ENCODE measurements around the gene SCGB3A2. TPM values are rescaled to one million over a fixed set of nuclear protein-coding genes. Genes with fewer than 3 reads are reported as not detected.
A peak's percentile ranks its signal among the peaks of the same experiment; 100 is the strongest.

The SCGB3A2 gene
- total and polyA plus RNA-seq, 8 donors, result 0.24 to 0.76 TPM; not detected in 6

DNA sequence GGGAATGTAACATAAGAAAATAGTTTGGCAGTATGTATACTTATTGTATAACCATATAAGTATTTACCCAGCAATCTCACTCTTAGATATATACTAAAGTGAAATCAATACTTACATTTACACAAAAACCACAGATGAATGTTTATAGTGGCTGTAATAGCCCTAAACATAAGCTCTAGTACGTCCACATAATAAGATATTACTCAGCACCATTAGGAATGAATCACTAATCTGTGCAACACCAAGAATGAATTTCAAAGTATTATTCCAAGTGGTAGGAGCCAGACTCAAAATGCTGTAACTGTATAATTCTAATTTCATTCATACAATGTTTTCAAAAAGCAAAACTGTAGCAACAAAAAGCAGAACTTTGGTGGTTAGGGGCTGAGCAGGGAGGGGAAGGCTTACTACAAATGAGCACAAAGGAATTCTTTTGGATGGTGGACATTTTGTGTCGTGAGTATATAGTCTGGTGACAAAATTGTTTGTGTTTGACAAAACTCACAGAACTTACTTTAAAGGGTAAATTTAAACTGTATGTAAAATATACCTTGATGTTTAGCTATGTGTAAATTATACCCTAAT lies 39.7 kb downstream of the SCGB3A2 start:
- DNase-seq (no peak), ATAC-seq (no peak), FAIRE-seq (no peak)
- Histone ChIP-seq H3K36me3 (no peaks in the 10 kb centered on the region), H3K27me3 (no peaks in the 10 kb centered on the region), H3K9me3 (no peaks in the 10 kb centered on the region), H3K4me3 (no peak overlapping the region), H3K27ac (no peak overlapping the region), H3K4me1 (no peaks in the 10 kb centered on the region)
- WGBS, 2 donors, result 50 to 77% methylated on average over 2 of the region's 2 CpGs
- TF ChIP-seq, protein P1, sequence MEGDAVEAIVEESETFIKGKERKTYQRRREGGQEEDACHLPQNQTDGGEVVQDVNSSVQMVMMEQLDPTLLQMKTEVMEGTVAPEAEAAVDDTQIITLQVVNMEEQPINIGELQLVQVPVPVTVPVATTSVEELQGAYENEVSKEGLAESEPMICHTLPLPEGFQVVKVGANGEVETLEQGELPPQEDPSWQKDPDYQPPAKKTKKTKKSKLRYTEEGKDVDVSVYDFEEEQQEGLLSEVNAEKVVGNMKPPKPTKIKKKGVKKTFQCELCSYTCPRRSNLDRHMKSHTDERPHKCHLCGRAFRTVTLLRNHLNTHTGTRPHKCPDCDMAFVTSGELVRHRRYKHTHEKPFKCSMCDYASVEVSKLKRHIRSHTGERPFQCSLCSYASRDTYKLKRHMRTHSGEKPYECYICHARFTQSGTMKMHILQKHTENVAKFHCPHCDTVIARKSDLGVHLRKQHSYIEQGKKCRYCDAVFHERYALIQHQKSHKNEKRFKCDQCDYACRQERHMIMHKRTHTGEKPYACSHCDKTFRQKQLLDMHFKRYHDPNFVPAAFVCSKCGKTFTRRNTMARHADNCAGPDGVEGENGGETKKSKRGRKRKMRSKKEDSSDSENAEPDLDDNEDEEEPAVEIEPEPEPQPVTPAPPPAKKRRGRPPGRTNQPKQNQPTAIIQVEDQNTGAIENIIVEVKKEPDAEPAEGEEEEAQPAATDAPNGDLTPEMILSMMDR (IDR thresholded peaks at IDR 0.05), result no peak
- intact Hi-C loops (cut with DNase I), result no loop called here

- 69 to 84% methylated on average over 3 of the region's 3 CpGs for WGBS, 2 donors
Measured at GRCh38 chr5:147918899-147919298, 40.4 kb downstream of the SCGB3A2 start.

GRCh38 chr5:147920420-147921030 lies 42.0 kb downstream of the SCGB3A2 start:
- intact Hi-C loops (cut with DNase I), result no loop called here
- WGBS, 2 donors, result 86 to 87% methylated on average over 4 of the region's 4 CpGs
- peak; percentile 99 for FAIRE-seq

More at GRCh38 chr5:147918899-147919298, 40.4 kb downstream of the SCGB3A2 start:
- Histone ChIP-seq H3K27ac (no peak overlapping the region), H3K4me1 (no peaks in the 10 kb centered on the region), H3K4me3 (no peak overlapping the region), H3K36me3 (no peaks in the 10 kb centered on the region), H3K9me3 (no peaks in the 10 kb centered on the region), H3K27me3 (no peaks in the 10 kb centered on the region)
- intact Hi-C loops (cut with DNase I), result no loop called here
- ATAC-seq, result no peak
- TF ChIP-seq, protein P1 (IDR thresholded peaks at IDR 0.05), result no peak
- FAIRE-seq, result no peak
- no peak for DNase-seq

GRCh38 chr5:147921136-147921535 lies 42.6 kb downstream of the SCGB3A2 start:
- Histone ChIP-seq H3K4me3 (no peak overlapping the region), H3K36me3 (no peaks in the 10 kb centered on the region), H3K9me3 (no peaks in the 10 kb centered on the region), H3K27ac (no peak overlapping the region), H3K27me3 (no peaks in the 10 kb centered on the region), H3K4me1 (no peaks in the 10 kb centered on the region)
- TF ChIP-seq, protein P1 (IDR thresholded peaks at IDR 0.05), result no peak
- WGBS, 2 donors, result 64 to 71% methylated on average over 2 of the region's 2 CpGs
- DNase-seq (no peak), FAIRE-seq (no peak), ATAC-seq (no peak)
- intact Hi-C loops (cut with DNase I), result no loop called here

More at GRCh38 chr5:147920420-147921030, 42.0 kb downstream of the SCGB3A2 start:
- Histone ChIP-seq H3K27ac (no peak overlapping the region), H3K27me3 (no peaks in the 10 kb centered on the region), H3K4me3 (no peak overlapping the region), H3K4me1 (no peaks in the 10 kb centered on the region), H3K36me3 (no peaks in the 10 kb centered on the region), H3K9me3 (no peaks in the 10 kb centered on the region)
- ATAC-seq (no peak), DNase-seq (no peak)
- TF ChIP-seq, protein P1 (IDR thresholded peaks at IDR 0.05), result no peak

GRCh38 chr5:147925020-147925419 lies 46.5 kb downstream of the SCGB3A2 start:
- Histone ChIP-seq H3K4me3 (no peak overlapping the region), H3K27me3 (no peaks in the 10 kb centered on the region), H3K9me3 (no peaks in the 10 kb centered on the region), H3K36me3 (no peaks in the 10 kb centered on the region), H3K27ac (no peak overlapping the region), H3K4me1 (no peaks in the 10 kb centered on the region)
- 83 to 85% methylated on average over 4 of the region's 4 CpGs for WGBS, 2 donors
- ATAC-seq (no peak), DNase-seq (no peak), FAIRE-seq (no peak)
- TF ChIP-seq, protein P1 (IDR thresholded peaks at IDR 0.05), result no peak
- intact Hi-C loops (cut with DNase I), result no loop called here
